Measurements from ENCODE around the gene GTPBP4.
A peak's percentile ranks its signal among the peaks of the same experiment; 100 is the strongest.

Gene GTPBP4

DNA sequence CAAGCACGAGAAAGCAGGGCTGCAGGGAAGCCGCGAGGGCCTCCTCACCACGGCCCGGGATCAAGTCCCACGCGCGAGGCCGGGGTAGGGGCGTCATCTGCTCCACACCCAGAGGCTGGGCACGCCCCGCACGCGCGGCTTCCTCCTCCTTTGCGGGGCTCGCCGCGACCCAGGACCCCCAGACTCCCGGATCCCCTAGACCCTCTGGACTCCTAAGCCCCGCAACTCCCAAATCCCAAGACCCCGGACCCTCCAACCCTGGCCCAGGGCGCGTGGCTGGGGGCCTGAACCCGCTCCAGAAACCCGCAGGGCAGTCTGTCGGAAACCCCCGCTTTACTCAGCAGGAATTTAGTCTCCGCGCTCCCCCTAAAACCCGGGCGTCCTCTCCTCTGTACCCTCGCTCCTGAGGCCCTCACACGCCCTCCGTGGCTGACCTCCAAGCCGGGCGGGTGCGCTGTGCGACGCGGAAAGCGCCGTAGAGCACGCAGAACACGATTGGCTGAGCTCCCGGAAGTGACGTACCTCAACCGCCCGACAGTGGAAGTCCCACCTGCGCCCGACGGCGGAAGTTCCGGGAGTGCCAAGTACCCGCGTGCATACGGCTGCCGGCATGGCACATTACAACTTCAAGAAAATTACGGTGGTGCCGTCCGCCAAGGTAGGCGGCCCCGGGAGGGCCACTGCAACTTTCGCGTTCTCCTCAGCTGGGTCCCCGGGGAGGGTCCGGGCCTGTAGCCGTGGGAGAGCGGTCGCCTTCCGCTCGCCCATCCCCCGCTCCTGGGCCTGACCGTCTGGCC, at the start of gene GTPBP4:
TSS of gene GTPBP4 (plus strand) at position 565 of the 797 bp plus-strand sequence. CDS start at position 611, 46 bp downstream.
- peak within 1 kb of the TSS; percentile 89 for H3K9ac ChIP-seq (ENCODE audit: low read length)
- no peaks in the 10 kb centered on the region for H3K36me3 ChIP-seq (ENCODE audit: control insufficient read depth, insufficient read depth, low read length)
- H3K9me3 ChIP-seq (ENCODE audit: control insufficient read depth, low read length): no peaks in the 10 kb centered on the region
- H3K4me1 ChIP-seq (ENCODE audit: control insufficient read depth, insufficient read depth, low read length): peaks cover 47% of the 10 kb centered on the region
- H3K27me3 ChIP-seq (ENCODE audit: control insufficient read depth, insufficient read depth, low read length): no peaks in the 10 kb centered on the region
- peak within 1 kb of the TSS; percentile 58 for H3K4me3 ChIP-seq (ENCODE audit: low read length)

DNA sequence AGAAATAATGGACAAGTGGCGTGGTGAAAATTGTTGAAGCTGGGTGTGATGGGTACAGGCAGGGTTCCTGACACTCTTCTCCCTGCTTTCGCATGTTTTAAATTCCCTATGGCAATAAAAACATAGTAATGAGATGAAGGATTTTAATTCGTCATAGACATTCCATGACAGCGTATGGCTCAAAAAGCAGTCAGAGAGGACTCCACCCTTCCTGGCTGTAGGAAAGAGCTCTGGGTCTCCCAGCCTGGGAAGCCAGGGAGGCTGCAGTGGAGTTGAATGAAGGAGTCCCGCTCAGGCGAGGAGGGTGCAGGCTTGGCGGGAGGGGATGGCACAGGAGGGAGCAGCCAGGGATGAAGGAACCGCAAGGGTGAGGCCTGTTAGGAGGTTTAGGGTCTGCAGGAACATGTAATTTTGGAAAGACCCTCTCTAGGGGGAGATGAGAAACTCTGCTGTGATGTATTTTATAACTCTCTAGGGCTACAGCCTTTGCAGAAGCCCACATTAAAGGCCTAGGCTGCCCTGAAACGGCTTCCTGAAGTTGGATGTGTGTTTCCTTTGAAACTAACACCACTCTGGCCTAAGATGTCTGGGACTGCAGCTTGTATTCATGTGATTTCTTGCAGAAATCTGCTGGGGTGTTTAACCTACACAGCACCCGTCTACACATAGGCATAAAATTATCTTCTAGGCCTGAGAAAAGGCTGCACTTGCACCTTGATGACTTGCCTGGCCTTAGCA, 49.1 kb upstream of the GTPBP4 start:
- Histone ChIP-seq H3K4me1 (ENCODE audit: control insufficient read depth, insufficient read depth, low read length) (peaks cover 9% of the 10 kb centered on the region), H3K4me3 (ENCODE audit: low read length) (no peak overlapping the region), H3K9ac (ENCODE audit: low read length) (no peak overlapping the region), H3K9me3 (ENCODE audit: control insufficient read depth, low read length) (no peaks in the 10 kb centered on the region), H3K27me3 (ENCODE audit: control insufficient read depth, insufficient read depth, low read length) (no peaks in the 10 kb centered on the region), H3K36me3 (ENCODE audit: control insufficient read depth, insufficient read depth, low read length) (no peaks in the 10 kb centered on the region)

DNA sequence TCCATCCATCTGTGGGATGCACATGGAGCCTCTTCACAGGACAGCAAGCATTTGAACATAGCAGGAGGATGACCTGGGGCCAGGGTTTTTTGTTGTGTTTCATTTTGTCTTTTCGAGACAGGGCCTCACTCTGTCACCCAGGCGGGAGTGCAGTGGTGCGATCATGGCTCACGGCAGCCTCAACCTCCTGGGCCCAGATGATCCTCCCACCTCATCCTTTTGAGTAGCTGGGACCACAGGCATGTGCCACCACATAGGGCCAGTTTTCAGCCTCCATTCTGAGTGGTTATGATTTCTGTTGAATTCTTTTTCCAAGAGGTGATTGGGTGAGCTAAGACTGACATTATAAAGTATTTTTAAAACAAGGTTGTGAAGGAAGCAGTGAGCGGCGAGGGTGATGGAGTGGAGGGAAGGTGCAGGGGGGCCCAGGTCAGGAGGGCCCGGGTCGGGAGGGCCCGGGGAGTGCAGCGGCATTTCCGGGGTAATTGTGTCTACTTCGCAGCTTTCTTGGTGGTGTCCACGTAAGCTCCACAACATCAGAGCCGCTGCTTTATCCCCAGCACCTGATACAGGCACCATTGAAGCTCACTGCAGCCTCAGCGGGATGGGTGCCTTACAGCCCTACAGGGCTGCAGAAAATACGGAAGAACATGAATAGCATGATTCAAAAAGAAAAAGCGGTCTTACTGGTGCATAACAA, 44.8 kb upstream of the GTPBP4 start:
- Histone ChIP-seq H3K36me3 (ENCODE audit: control insufficient read depth, insufficient read depth, low read length) (no peaks in the 10 kb centered on the region), H3K9me3 (ENCODE audit: control insufficient read depth, low read length) (no peaks in the 10 kb centered on the region), H3K4me1 (ENCODE audit: control insufficient read depth, insufficient read depth, low read length) (peaks cover 15% of the 10 kb centered on the region)

DNA sequence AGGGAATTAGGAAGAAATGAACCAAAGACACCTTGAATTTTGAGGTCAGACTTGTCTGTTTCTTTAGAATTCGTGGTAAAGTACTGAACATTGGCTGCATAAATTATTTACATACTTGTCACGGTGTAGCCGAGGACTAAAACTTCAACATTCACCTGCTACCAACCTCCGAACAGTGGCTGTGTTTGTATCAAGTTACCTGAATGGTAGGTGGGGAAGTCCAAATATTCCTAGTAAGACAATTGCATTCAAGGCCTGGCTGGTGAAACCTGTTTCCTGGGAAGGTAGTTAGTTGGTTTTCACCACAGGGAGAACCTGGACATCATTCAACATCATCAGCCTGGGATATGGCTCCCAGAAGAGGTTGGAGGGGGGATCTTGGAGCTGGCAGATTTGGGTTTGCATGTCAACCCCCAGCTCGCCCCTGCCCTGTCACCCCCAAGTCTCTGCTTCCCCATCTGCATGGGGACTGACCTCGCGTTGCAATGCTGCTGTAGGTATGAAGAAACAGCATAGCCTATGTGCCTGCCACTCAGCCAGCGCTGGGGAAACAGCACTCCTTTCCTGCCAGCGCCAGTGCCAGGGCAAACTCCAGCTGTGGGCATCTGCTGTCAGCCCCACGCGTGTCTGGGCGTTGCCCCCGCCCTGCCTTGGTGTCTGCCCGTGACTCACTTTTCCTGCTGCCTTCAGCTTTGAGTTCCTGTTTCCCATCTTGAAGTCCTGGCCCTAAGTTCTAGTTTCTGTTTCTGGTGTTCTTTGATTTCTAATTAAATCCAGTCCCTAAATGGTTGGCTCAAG, 44.0 kb upstream of the GTPBP4 start:
- H3K36me3 ChIP-seq (ENCODE audit: control insufficient read depth, insufficient read depth, low read length): no peaks in the 10 kb centered on the region
- H3K4me3 ChIP-seq (ENCODE audit: low read length): no peak overlapping the region
- peak overlapping the region; percentile 24 for H3K9ac ChIP-seq (ENCODE audit: low read length)
- no peaks in the 10 kb centered on the region for H3K9me3 ChIP-seq (ENCODE audit: control insufficient read depth, low read length)
- peaks cover 15% of the 10 kb centered on the region for H3K4me1 ChIP-seq (ENCODE audit: control insufficient read depth, insufficient read depth, low read length)
- no peaks in the 10 kb centered on the region for H3K27me3 ChIP-seq (ENCODE audit: control insufficient read depth, insufficient read depth, low read length)

More for the DNA sequence above, 44.8 kb upstream of the GTPBP4 start:
- Histone ChIP-seq H3K27me3 (ENCODE audit: control insufficient read depth, insufficient read depth, low read length) (no peaks in the 10 kb centered on the region), H3K9ac (ENCODE audit: low read length) (no peak overlapping the region), H3K4me3 (ENCODE audit: low read length) (no peak overlapping the region)

DNA sequence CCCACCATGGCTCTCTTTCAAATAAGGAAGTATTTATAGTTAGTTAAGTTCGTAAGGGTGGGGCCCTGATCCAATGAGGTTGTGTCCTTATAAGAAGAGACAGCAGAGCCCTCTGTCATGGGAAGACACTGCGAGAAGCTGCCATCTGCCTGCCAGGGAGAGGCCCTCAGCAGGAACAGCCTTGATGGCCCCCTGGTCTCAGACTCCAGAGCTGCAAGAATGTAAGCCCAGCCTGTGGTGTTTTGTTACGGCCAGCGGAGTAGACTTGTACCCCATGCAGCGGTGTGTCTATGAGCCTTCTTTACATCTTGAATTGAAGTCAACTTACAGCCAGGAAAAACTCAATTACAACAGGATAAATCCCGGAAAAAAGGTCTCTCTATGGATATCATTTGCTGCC, 42.5 kb upstream of the GTPBP4 start:
- Histone ChIP-seq H3K27me3 (ENCODE audit: control insufficient read depth, insufficient read depth, low read length) (no peaks in the 10 kb centered on the region), H3K4me1 (ENCODE audit: control insufficient read depth, insufficient read depth, low read length) (peaks cover 15% of the 10 kb centered on the region), H3K9me3 (ENCODE audit: control insufficient read depth, low read length) (no peaks in the 10 kb centered on the region), H3K36me3 (ENCODE audit: control insufficient read depth, insufficient read depth, low read length) (no peaks in the 10 kb centered on the region), H3K9ac (ENCODE audit: low read length) (no peak overlapping the region), H3K4me3 (ENCODE audit: low read length) (no peak overlapping the region)

DNA sequence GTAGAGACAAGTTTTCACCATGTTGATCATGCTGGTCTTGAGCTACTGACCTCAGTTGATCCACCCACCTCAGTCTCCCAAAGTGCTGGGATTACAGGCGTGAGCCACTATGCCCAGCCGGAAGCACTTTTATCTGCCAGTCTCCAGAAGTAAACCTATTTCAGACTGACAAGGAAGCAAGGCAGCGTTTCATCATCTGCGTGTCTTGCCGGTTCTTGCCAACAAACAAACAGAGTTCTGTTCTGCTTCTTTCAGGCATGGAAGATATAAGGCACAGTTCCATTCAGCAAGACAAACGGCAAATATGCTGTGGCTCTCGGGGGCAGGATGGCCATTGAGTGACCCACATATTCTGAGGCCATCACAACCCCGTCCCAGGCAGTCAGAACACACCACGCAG, 41.2 kb upstream of the GTPBP4 start:
- no peaks in the 10 kb centered on the region for H3K9me3 ChIP-seq (ENCODE audit: control insufficient read depth, low read length)
- H3K9ac ChIP-seq (ENCODE audit: low read length): no peak overlapping the region
- H3K4me1 ChIP-seq (ENCODE audit: control insufficient read depth, insufficient read depth, low read length): peaks cover 15% of the 10 kb centered on the region
- no peak overlapping the region for H3K4me3 ChIP-seq (ENCODE audit: low read length)
- no peaks in the 10 kb centered on the region for H3K36me3 ChIP-seq (ENCODE audit: control insufficient read depth, insufficient read depth, low read length)
- H3K27me3 ChIP-seq (ENCODE audit: control insufficient read depth, insufficient read depth, low read length): no peaks in the 10 kb centered on the region

DNA sequence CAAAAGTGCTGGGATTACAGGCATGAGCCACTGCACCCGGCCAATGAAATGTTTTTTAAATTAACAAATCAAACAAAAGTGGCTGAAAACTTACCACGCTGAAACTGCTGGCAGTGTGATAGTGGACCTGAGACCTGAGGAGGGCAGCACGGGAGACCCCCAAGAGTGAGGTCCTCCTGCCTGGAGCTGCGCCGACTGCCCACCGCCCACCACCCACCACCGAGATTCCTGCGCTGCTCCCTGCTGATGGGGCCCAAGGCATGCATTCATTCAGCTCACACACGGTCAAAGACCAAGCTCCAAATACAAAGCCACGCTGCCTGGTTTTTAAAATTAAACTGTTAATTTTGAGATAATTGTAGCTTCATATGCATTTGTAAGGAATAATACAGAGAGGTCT, 40.4 kb upstream of the GTPBP4 start:
- Histone ChIP-seq H3K36me3 (ENCODE audit: control insufficient read depth, insufficient read depth, low read length) (no peaks in the 10 kb centered on the region), H3K27me3 (ENCODE audit: control insufficient read depth, insufficient read depth, low read length) (no peaks in the 10 kb centered on the region), H3K4me3 (ENCODE audit: low read length) (no peak overlapping the region), H3K9me3 (ENCODE audit: control insufficient read depth, low read length) (no peaks in the 10 kb centered on the region), H3K4me1 (ENCODE audit: control insufficient read depth, insufficient read depth, low read length) (peaks cover 15% of the 10 kb centered on the region), H3K9ac (ENCODE audit: low read length) (no peak overlapping the region)

DNA sequence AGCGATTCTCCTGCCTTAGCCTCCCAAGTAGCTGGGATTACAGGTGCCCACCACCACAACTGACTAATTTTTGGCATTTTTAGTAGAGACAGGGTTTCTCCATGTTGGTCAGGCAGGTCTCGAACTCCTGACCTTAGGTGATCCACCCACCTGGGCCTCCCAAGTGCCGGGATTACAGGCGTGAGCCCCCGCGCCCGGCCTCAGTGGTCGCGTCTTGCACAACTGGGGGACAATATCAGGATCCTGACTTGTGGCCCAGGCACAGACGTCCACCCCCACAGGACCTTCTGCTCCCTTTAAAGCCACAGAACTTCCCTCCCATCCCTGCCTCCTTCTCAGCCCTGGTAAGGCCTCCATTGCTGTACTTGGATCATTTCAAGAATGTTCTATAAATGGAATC, 39.9 kb upstream of the GTPBP4 start:
- Histone ChIP-seq H3K9me3 (ENCODE audit: control insufficient read depth, low read length) (no peaks in the 10 kb centered on the region), H3K4me1 (ENCODE audit: control insufficient read depth, insufficient read depth, low read length) (peaks cover 15% of the 10 kb centered on the region), H3K36me3 (ENCODE audit: control insufficient read depth, insufficient read depth, low read length) (no peaks in the 10 kb centered on the region), H3K4me3 (ENCODE audit: low read length) (no peak overlapping the region), H3K27me3 (ENCODE audit: control insufficient read depth, insufficient read depth, low read length) (no peaks in the 10 kb centered on the region), H3K9ac (ENCODE audit: low read length) (no peak overlapping the region)

DNA sequence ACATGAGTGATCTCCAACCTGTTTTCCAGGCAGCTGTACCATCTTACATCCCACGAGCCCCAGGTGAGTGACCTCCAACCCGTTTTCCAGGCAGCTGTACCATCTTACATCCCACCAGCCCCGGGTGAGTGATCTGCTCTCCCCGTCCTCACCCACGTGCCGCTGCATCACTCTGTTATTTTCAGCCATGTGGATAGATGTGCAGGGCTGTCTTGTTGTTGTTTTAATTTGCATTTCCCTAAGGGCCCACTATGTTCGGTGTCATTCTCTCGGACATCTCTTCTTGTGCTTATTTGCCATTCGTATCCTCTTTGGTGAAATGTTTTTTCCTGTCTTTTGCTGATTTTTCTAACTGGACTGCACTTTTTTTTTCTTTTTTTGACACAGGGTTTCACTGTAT, 38.8 kb upstream of the GTPBP4 start:
- Histone ChIP-seq H3K9ac (ENCODE audit: low read length) (no peak overlapping the region), H3K9me3 (ENCODE audit: control insufficient read depth, low read length) (no peaks in the 10 kb centered on the region), H3K4me1 (ENCODE audit: control insufficient read depth, insufficient read depth, low read length) (peaks cover 4% of the 10 kb centered on the region), H3K36me3 (ENCODE audit: control insufficient read depth, insufficient read depth, low read length) (no peaks in the 10 kb centered on the region), H3K4me3 (ENCODE audit: low read length) (no peak overlapping the region), H3K27me3 (ENCODE audit: control insufficient read depth, insufficient read depth, low read length) (no peaks in the 10 kb centered on the region)

DNA sequence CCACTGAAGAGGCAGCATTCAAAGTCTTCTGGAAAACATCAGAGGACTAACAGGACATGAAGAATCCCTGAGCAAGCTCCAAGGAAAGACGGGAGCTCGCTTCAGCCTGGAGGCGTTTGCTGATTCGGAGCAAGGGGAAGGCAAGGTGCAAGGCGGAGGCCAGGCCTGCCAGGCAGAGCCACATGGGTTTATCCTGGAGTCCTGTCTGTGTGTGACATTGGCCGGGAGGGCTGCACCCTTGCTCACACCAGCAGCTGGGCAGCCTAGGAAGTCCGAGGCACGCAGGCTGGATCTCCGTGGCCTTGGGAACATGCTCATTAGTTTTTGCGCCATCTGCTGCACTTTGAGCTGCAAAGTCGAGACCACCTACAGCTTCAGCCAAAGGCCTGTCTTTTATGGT, 34.4 kb upstream of the GTPBP4 start:
- H3K4me1 ChIP-seq (ENCODE audit: control insufficient read depth, insufficient read depth, low read length): no peaks in the 10 kb centered on the region
- H3K36me3 ChIP-seq (ENCODE audit: control insufficient read depth, insufficient read depth, low read length): no peaks in the 10 kb centered on the region
- no peaks in the 10 kb centered on the region for H3K9me3 ChIP-seq (ENCODE audit: control insufficient read depth, low read length)

DNA sequence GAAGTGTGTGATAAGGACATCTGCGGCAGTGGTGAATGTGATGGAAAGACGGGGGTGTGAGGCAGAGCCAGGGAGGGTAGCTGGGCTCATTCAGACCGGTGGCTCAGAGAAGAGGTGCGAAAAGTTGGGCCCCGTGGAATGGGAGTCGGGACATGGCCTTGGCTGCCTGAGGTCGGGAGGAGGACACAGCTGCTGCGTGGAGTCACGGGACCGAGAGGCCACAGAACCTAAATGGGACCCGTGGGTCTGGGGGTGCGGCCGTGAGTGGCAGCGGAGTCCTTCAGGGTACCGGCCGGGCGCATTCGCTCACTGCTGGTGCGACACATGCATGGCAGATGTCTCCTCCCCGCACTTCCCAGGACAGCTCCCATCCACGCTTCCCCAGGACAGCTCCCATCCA, 33.8 kb upstream of the GTPBP4 start:
- no peaks in the 10 kb centered on the region for H3K9me3 ChIP-seq (ENCODE audit: control insufficient read depth, low read length)
- H3K4me3 ChIP-seq (ENCODE audit: low read length): no peak overlapping the region
- H3K9ac ChIP-seq (ENCODE audit: low read length): no peak overlapping the region
- no peaks in the 10 kb centered on the region for H3K27me3 ChIP-seq (ENCODE audit: control insufficient read depth, insufficient read depth, low read length)
- H3K4me1 ChIP-seq (ENCODE audit: control insufficient read depth, insufficient read depth, low read length): no peaks in the 10 kb centered on the region
- no peaks in the 10 kb centered on the region for H3K36me3 ChIP-seq (ENCODE audit: control insufficient read depth, insufficient read depth, low read length)

More for the DNA sequence above, 34.4 kb upstream of the GTPBP4 start:
- Histone ChIP-seq H3K9ac (ENCODE audit: low read length) (no peak overlapping the region), H3K27me3 (ENCODE audit: control insufficient read depth, insufficient read depth, low read length) (no peaks in the 10 kb centered on the region), H3K4me3 (ENCODE audit: low read length) (no peak overlapping the region)

Measured in mucosa of stomach (tissue), 1 donor.